Stimulated activated CD8-positive, alpha-beta memory T cell treated with anti-CD3 and anti-CD28 coated beads, Interleukin-4, amount 100 ng/mL, for 4 hours (primary cell): ENCODE data around the gene ZNF57.
"Not testable (repeated sequence)": the region's sequence is repeated elsewhere in the genome, so short reads cannot be mapped to it uniquely, and the experiment has no call there.

ENCODE experiments used
- DNase-seq, 2 donors: peaks; one replicate each; pipeline ENCODE4 v3.0.0-alpha.2; 2020; ENCODE audit warnings: low read depth in 2 of 2, low spot score in 1 of 2

ZNF57 gene

DNA sequence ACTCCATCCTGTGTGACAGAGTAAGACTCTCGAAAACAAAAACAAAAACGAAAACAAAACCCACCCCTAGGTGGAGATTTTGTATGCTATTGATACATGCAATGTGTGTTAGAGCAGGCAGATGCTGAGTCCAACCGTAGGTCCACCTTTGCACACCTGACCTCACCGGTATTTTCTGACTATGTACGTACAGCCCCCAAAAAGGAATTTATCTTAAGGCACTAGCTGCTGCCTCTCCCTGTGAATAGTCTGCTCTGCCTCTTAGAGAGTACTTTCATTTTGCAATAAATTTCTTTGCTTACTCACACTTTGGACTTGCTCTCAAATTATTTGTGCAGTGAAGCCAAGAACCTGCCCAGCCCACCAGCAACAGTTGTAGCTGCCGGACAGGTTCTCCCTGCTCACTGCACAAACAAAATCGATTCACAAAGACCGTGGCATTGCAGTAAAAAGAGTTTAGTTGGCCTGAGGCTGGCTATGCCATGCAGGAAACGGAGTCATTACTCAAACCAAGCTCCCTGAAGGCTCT is 52.3 kb downstream of the ZNF57 start:
- no peak for DNase-seq

DNA sequence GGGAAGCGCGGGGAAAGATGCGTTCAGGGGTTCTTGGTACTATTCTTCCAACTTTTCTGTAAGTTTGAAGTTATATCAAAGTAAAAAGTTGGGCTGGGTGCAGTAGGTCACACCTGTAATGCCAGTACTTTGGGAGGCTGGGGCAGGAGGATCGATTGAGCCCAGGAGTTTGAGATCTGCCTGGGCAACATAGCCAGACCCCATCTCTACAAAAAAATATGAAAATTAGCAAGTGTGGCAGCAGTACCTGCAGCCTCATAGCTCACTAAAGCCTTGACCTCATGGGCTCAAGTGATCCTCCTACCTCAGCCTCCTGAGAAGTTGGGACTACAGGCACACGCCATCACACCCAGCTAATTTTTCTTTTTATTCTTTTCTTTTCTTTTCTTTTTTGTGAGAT is 56.4 kb downstream of the ZNF57 start:
- DNase-seq: no peak

DNA sequence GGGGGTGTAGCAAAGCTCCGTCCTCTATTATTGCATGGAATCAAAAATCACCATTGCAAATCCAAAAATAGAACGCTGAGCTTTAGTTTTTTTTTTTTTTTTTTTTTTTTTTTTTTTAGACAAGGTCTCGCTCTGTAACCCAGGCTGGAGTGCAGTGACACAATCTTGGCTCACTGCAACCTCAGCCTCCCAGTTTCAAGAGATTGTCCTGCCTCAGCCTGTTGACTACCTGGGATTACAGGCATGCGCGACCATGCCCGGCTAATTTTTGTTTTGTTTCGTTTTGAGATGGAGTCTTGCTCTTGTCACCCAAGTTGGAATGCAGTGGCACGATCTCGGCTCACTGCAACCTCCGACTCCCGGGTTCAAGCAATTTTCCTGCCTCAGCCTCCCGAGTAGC is 59.4 kb downstream of the ZNF57 start:
- DNase-seq: no peak

DNA sequence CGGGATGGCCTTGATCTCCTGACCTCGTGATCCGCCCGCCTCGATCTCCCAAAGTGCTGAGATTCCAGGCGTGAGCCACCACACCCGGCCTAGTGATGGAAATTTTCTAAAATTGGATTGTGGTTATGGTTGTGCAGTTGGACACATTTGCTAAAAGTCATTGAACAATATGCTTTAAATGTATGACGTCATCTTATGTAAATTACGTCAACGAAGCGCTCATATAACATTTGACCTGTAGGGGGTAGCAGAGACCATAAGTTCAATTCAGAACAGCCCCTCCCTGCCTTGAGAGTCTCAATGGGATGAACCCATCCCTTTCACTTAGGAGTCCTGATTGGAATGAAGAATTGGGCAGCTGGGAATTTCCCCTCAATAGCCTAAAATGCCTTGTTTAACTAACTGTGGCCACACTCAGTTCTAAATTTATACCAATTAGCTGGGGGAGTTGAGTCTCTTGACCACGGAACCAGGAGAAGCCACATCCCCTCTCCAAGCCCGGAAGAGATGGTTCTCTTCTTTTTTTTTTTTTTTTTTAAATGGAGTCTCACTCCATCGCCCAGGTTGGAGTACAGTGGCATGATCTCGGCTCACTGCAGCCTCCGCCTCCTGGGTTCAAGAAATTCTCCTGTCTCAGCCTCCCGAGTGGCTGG is 61.4 kb downstream of the ZNF57 start:
- no peak for DNase-seq

DNA sequence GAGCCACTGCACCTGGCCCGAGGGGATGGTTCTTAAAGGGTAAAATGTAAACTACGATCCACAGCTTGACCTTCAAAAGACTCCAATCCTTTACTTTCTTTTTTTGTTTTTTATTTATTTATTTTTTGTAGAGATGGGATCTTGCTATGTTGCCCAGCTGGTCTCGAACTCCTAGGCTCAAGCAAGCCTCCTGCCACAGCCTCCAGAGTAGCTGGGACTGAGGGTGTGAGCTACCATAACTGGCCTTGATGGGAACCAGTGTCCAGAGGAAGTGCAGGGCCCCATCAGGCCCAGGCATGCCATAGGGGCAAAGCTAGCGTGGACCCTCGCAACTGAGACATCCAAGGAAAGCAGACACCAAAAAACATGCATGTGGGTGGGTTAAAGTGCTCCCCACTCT is 62.4 kb downstream of the ZNF57 start:
- no peak for DNase-seq

DNA sequence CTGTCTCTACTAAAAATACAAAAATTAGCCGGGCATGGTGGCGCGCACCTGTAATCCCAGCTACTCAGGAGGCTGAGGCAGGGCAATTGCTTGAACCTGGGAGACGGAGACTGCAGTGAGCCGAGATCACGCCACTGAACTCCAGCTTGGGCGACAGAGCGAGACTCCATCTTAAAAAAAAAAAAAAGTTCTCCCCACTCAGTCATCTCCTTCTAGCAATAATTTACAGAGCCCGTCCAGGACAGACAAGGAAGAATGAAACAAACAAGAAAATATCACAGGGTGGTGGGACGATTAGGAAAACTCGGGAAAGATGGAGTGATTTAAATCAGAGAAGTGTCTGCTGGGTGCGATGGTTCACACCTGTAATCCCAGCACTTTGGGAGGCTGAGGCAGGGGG is 62.9 kb downstream of the ZNF57 start:
- DNase-seq: not testable (repeated sequence)

DNA sequence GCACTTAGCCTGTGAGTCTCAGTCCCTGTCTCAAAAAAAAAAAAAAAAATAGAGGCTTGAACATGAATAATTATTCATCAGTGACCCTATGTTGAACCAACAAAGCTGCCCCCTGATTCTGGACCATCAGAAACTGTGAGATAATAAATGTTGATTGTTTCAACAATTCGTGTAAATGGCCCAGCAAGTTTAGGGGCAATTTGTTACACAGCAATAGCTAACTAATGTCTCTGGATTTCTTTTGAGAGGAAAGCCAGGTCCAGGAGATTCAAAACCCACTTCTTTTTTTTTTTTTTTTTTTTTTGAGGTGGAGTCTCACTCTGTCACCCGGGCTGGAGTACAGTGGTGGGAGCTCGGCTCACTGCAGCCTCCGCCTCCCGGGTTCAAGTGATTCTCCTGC is 64.1 kb downstream of the ZNF57 start:
- no peak for DNase-seq

DNA sequence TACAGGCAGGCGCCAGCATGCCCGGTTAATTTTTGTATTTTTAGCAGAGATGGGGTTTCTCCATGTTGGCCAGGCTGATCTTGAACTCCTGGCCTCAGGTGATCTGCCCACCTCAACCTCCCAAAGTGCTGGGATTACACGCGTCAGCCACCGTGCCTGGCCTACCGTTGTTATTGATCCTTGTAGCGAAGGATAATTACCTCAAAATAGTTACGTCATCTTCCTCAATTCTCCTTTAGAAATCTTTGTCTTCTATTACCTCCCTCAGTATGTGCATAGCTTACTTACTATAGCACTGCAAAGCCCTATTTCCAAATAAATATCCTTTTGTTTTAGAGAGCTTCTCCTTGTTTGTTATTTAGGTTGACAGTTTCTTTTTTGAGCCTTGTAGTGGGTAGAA is 67.2 kb downstream of the ZNF57 start:
- no peak for DNase-seq
